Neural cell (in vitro differentiated cells): ENCODE measurements around the gene AKT1S1. TPM values are rescaled to one million over a fixed set of nuclear protein-coding genes. Genes with fewer than 3 reads are reported as not detected.

Experiments used
- H2AFZ ChIP-seq: fragments of 200-600, 300-800 bp; sonication (generic), shearing (Covaris generic); 2 replicates; pipeline ENCODE4 v1.6.0; 2014; ENCODE audit warnings: low read depth, mild to moderate bottlenecking, antibody characterized with exemption, low read length, moderate library complexity
- H3F3A ChIP-seq: fragments of 200-600 bp; shearing (Covaris generic); 2 replicates; pipeline ENCODE4 v1.6.1; 2016; ENCODE audit warnings: mild to moderate bottlenecking, moderate library complexity, mixed read lengths, antibody characterized with exemption, low read length; ENCODE audit not compliant: insufficient read depth, poor library complexity, severe bottlenecking
- H3K27ac ChIP-seq: fragments of 200-600, 300-800 bp; sonication (generic), shearing (Covaris generic); 2 replicates; pipeline ENCODE4 v1.5.1; 2014; ENCODE audit warnings: mild to moderate bottlenecking, low read length, moderate library complexity
- H3K27me3 ChIP-seq: fragments of 300-800, 200-600 bp; sonication (generic), shearing (Covaris generic); 2 replicates; pipeline ENCODE4 v1.6.0; 2014; ENCODE audit warnings: mild to moderate bottlenecking, low read depth, low read length, moderate library complexity; ENCODE audit not compliant: insufficient read depth
- H3K36me3 ChIP-seq: fragments of 300-800, 200-600 bp; sonication (generic), shearing (Covaris generic); 2 replicates; pipeline ENCODE4 v1.5.1; 2014; ENCODE audit warnings: mild to moderate bottlenecking, antibody characterized with exemption, low read length, moderate library complexity; ENCODE audit not compliant: insufficient read depth
- H3K4me2 ChIP-seq: fragments of 300-800, 200-600 bp; sonication (generic), shearing (Covaris generic); 2 replicates; pipeline ENCODE4 v1.6.0; 2014; ENCODE audit warnings: mild to moderate bottlenecking, low read length
- H3K4me3 ChIP-seq: fragments of 300-800, 200-600 bp; sonication (generic), shearing (Covaris generic); 2 replicates; pipeline ENCODE4 v1.5.1; 2014; ENCODE audit warnings: mild to moderate bottlenecking, low read length, moderate library complexity
- H3K79me2 ChIP-seq: fragments of 200-600 bp; shearing (Covaris generic); replicated peaks from 2 replicates; pipeline ENCODE4 v1.6.0; 2014; ENCODE audit warnings: mild to moderate bottlenecking, low read length, moderate library complexity; ENCODE audit not compliant: insufficient read depth
- H3K9ac ChIP-seq: fragments of 300-800, 200-600 bp; sonication (generic), shearing (Covaris generic); 2 replicates; pipeline ENCODE4 v1.6.1; 2016; ENCODE audit warnings: mild to moderate bottlenecking, low read length, mixed read lengths
- H3K9me2 ChIP-seq: fragments of 200-600 bp; shearing (Covaris generic); 2 replicates; pipeline ENCODE4 v1.6.1; 2016; ENCODE audit warnings: mild to moderate bottlenecking, low read length, mixed read lengths; ENCODE audit not compliant: insufficient read depth
- H3K9me3 ChIP-seq: fragments of 200-600, 300-800 bp; sonication (generic), shearing (Covaris generic); 2 replicates; pipeline ENCODE4 v1.6.1; 2016; ENCODE audit warnings: mild to moderate bottlenecking, mixed run types, low read length, moderate library complexity, mixed read lengths
- H4K20me1 ChIP-seq: fragments of 200-600 bp; shearing (Covaris generic); 2 replicates; pipeline ENCODE4 v1.6.1; 2016; ENCODE audit warnings: mild to moderate bottlenecking, mixed run types; ENCODE audit not compliant: insufficient read depth
- EP300 ChIP-seq: fragments of 450-650 bp; conservative IDR thresholded peaks from 2 replicates; pipeline ENCODE4 v1.6.1; 2014; ENCODE audit warnings: antibody characterized with exemption, mild to moderate bottlenecking, moderate library complexity; ENCODE audit not compliant: poor library complexity, severe bottlenecking
- EZH2 ChIP-seq: fragments of 200-600, 300-800 bp; shearing (Covaris generic), sonication (generic); IDR thresholded peaks from 2 replicates; pipeline ENCODE4 v1.6.1; 2014; ENCODE audit warnings: antibody characterized with exemption, low read length, borderline replicate concordance, mild to moderate bottlenecking; ENCODE audit not compliant: insufficient read depth, poor library complexity, severe bottlenecking
- MXI1 ChIP-seq: fragments of 450-650 bp; conservative IDR thresholded peaks from 2 replicates; pipeline ENCODE4 v1.6.1; 2014; ENCODE audit warnings: antibody characterized with exemption, mild to moderate bottlenecking; ENCODE audit not compliant: poor library complexity, severe bottlenecking
- RAD21 ChIP-seq: fragments of 450-650 bp; conservative IDR thresholded peaks from 2 replicates; pipeline ENCODE4 v1.6.1; 2014; ENCODE audit warnings: antibody characterized with exemption, mild to moderate bottlenecking, moderate library complexity
- polyA plus RNA-seq: library from polyadenylated mRNA; depleted of rRNA; stranded (reverse); fragments of >200 nt; gene quantifications from 2 replicates; pipeline ENCODE4 v1.2.3, GENCODE V29; 2014
- TF ChIP-seq, protein P1 (sequence below): IDR thresholded peaks from 2 replicates; pipeline ENCODE4 v1.6.1; 2012; ENCODE audit warnings: borderline replicate concordance
- TF ChIP-seq, protein P2 (sequence below): fragments of 450-650 bp; IDR thresholded peaks from 2 replicates; pipeline ENCODE4 v1.5.1; 2014; ENCODE audit warnings: antibody characterized with exemption, mild to moderate bottlenecking, moderate library complexity; ENCODE audit not compliant: poor library complexity, severe bottlenecking

Gene AKT1S1
- polyA plus RNA-seq, 1 donor from 2014 or later: 4.8 TPM

DNA sequence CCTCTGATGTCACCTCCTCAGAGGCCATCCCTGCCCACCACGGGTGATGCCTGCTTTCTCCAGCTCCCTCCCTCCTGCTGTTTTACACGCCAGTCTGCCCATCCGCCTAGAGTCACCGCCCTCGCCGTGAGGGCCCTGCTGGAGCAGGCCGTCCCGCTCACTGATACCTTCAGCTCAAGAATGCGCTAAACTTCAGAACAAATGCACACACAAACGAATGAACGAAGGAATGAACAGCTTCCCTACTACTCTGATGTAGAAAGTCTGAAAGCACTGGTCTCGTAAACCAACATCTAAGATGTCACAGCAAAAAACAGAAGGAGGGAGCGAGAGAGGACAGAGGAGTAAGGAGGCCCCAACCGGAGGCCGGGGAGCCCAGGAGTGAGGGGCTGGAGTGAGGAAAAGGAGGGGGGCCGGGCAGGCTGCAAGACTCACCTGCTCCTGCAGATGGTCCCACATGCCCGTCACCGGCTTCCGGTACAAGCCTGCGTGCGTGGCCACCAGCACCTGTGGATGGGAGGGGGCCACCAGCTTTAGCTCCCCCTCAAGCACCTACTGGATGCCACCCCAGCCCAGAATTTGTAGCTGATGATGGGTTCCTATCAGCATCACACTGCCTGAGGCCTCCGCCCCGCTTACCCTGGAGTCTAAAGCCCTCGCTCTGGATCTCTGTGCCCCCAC lies 13.8 kb downstream of the AKT1S1 start (continued):
- TF ChIP-seq, protein P1, sequence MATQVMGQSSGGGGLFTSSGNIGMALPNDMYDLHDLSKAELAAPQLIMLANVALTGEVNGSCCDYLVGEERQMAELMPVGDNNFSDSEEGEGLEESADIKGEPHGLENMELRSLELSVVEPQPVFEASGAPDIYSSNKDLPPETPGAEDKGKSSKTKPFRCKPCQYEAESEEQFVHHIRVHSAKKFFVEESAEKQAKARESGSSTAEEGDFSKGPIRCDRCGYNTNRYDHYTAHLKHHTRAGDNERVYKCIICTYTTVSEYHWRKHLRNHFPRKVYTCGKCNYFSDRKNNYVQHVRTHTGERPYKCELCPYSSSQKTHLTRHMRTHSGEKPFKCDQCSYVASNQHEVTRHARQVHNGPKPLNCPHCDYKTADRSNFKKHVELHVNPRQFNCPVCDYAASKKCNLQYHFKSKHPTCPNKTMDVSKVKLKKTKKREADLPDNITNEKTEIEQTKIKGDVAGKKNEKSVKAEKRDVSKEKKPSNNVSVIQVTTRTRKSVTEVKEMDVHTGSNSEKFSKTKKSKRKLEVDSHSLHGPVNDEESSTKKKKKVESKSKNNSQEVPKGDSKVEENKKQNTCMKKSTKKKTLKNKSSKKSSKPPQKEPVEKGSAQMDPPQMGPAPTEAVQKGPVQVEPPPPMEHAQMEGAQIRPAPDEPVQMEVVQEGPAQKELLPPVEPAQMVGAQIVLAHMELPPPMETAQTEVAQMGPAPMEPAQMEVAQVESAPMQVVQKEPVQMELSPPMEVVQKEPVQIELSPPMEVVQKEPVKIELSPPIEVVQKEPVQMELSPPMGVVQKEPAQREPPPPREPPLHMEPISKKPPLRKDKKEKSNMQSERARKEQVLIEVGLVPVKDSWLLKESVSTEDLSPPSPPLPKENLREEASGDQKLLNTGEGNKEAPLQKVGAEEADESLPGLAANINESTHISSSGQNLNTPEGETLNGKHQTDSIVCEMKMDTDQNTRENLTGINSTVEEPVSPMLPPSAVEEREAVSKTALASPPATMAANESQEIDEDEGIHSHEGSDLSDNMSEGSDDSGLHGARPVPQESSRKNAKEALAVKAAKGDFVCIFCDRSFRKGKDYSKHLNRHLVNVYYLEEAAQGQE: no peak
- no peak for TF ChIP-seq EP300
- TF ChIP-seq MXI1: no peak
- TF ChIP-seq RAD21: no peak

DNA sequence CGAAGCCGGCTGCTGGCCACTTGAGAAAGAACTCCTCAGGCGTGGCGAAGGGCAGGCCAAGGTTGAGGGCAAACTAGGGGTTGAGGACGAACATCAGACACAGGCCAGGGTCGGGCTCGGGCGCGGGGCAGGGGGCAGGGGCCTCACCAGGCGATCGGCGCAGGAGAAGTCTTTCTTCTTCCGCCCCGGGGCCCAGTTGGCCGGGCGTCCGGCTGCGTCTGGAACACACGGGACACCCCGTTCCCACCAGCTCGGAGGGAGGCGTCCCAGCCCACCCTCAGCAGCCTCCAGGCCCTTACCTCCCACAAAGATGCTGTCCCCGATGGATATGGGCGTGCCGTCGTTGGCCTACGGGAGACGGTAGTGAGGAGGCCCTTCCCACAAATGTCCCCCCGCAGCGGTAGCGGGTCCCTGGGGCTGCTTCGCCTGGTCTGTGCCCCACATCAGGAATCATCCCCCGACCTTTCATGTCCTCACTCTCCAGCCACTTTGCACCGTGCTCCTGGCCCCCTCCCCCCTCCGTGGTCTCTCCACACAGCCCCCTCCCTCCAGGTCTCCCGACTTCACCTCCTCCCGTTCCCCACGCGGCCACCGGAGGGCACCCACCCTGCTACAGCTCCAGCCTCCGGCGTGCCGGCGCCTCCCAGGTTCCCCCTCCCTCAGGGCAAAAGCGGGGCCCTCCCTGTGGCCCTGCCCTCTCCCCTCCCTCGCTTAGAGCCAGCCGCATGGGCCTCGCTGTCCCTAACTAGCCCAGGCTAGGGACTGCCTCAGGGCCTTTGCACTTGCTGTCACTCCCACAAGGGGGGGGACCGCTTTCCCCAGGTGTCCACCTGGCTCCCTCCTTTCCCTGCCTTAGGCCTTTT lies 14.5 kb downstream of the AKT1S1 start:
- H4K20me1 ChIP-seq: peaks cover 2% of the 10 kb centered on the region

More for the DNA sequence above, 14.5 kb downstream of the AKT1S1 start:
- Histone ChIP-seq H3K36me3 (no peaks in the 10 kb centered on the region), H2AFZ (no peak overlapping the region), H3K79me2 (peaks cover 22% of the 10 kb centered on the region), H3K9me3 (no peaks in the 10 kb centered on the region), H3K9me2 (no peaks in the 10 kb centered on the region), H3K4me3 (no peak overlapping the region), H3K9ac (no peak overlapping the region), H3K27me3 (no peaks in the 10 kb centered on the region), H3K27ac (no peak overlapping the region), H3F3A (no peaks in the 10 kb centered on the region), H3K4me2 (no peak overlapping the region)
- TF ChIP-seq MXI1 (no peak), EZH2 (no peak), RAD21 (no peak)
- TF ChIP-seq, protein P2, sequence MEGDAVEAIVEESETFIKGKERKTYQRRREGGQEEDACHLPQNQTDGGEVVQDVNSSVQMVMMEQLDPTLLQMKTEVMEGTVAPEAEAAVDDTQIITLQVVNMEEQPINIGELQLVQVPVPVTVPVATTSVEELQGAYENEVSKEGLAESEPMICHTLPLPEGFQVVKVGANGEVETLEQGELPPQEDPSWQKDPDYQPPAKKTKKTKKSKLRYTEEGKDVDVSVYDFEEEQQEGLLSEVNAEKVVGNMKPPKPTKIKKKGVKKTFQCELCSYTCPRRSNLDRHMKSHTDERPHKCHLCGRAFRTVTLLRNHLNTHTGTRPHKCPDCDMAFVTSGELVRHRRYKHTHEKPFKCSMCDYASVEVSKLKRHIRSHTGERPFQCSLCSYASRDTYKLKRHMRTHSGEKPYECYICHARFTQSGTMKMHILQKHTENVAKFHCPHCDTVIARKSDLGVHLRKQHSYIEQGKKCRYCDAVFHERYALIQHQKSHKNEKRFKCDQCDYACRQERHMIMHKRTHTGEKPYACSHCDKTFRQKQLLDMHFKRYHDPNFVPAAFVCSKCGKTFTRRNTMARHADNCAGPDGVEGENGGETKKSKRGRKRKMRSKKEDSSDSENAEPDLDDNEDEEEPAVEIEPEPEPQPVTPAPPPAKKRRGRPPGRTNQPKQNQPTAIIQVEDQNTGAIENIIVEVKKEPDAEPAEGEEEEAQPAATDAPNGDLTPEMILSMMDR: no peak
- TF ChIP-seq, protein P1: no peak
